Adipocyte (in vitro differentiated cells): ENCODE measurements around the gene GBE1.

Experiments
- DNase-seq: peaks from one replicate; pipeline ENCODE4 v3.0.0-alpha.2; 2015; ENCODE audit warnings: low read depth
- H3K27me3 ChIP-seq: replicated peaks from 2 replicates; pipeline ENCODE4 v1.7.0; 2013; ENCODE audit warnings: mild to moderate bottlenecking, low read length, moderate library complexity; ENCODE audit not compliant: control insufficient read depth, insufficient read depth
- H3K36me3 ChIP-seq: 2 replicates; pipeline ENCODE4 v1.7.0; 2013; ENCODE audit warnings: low read length, mild to moderate bottlenecking, moderate library complexity; ENCODE audit not compliant: control insufficient read depth, insufficient read depth, severe bottlenecking
- H3K4me1 ChIP-seq: 2 replicates; pipeline ENCODE4 v1.7.0; 2013; ENCODE audit warnings: mild to moderate bottlenecking, low read length, moderate library complexity; ENCODE audit not compliant: control insufficient read depth, insufficient read depth
- H3K4me3 ChIP-seq: 2 replicates; pipeline ENCODE4 v1.7.0; 2013; ENCODE audit warnings: mild to moderate bottlenecking, low read length, moderate library complexity
- H3K9ac ChIP-seq: 2 replicates; pipeline ENCODE4 v1.7.0; 2013; ENCODE audit warnings: mild to moderate bottlenecking, low read length, moderate library complexity
- H3K9me3 ChIP-seq: 2 replicates; pipeline ENCODE4 v1.7.0; 2013; ENCODE audit warnings: mild to moderate bottlenecking, low read length, moderate library complexity; ENCODE audit not compliant: control insufficient read depth

Gene GBE1

DNA sequence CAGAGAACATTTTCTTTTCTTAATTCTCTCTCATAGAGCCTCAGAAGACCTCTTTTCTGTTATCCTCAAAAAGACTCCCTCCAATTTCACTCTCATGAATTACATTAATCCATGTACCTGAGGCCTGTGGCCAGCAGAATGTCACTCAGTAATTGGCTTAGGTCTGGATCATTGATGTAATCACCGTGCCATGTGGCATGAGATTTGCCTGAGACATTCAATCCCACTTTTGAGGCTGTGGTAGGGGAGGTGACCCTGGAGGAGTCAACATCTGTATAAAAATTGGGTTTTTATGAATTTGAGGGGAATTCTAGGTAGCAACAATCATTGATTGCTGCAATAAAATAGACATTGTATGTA lies 295.3 kb downstream of the GBE1 start:
- no peak for DNase-seq
- Histone ChIP-seq H3K4me1 (peaks cover 6% of the 10 kb centered on the region), H3K9ac (no peak overlapping the region), H3K36me3 (no peaks in the 10 kb centered on the region), H3K9me3 (no peaks in the 10 kb centered on the region), H3K27me3 (no peaks in the 10 kb centered on the region), H3K4me3 (no peak overlapping the region)

DNA sequence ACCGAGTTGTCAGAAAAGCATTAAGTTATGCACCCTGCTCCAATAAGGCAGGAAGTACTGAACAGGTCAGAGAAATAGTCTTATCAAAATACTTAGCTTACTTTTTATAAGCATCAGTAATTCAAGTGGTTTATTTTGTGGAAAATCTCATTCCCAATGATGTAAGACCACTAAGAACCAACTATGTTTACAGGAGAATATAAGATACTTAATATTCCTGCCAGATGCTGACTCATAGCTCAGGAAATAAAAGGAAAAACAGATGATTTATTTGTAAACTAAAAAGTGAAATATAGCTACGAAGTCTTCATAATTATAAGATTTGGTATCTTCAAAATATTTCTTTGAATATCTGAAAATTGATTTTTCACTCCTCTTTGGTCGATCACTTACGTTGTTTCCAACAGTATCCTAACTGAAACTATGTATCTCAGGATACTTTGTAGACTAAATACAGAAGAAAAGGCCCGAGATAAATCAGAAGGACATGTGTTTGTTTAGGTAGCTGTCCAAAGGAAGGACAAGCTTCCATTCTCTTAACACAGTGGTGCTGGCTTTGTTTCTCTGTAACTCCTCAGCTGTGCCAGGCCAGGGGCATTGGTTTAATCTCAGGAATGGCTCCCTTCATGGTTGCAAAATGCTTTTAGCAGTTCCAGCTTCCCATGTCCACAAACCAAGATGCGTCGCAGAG lies 295.8 kb downstream of the GBE1 start:
- no peaks in the 10 kb centered on the region for H3K9me3 ChIP-seq
- H3K4me3 ChIP-seq = no peak overlapping the region
- H3K9ac ChIP-seq = no peak overlapping the region
- no peaks in the 10 kb centered on the region for H3K27me3 ChIP-seq
- H3K36me3 ChIP-seq = no peaks in the 10 kb centered on the region
- H3K4me1 ChIP-seq = peaks cover 6% of the 10 kb centered on the region
- peak; percentile 28 for DNase-seq

DNA sequence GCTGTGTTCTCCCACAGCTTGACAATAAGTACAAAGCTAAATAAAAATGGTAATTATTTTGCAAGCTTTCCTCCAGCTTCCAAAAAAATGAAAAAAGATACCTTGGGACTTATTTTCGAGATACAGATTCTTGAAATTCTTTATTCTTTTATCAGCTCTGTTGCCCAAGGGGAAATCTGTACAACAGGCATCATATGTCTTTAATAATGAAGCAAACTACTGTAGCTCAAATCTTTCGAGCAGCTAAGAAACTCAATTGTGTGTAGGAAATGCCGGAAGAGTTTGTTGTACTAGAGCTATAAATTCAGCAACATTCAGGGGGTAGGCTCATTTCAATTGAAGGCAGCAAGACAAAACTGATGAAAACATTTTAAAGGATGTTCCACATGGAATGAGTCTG lies 297.7 kb downstream of the GBE1 start:
- peak; percentile 62 for DNase-seq
- Histone ChIP-seq H3K4me3 (no peak overlapping the region), H3K4me1 (peaks cover 6% of the 10 kb centered on the region), H3K9ac (no peak overlapping the region), H3K9me3 (no peaks in the 10 kb centered on the region), H3K27me3 (no peaks in the 10 kb centered on the region), H3K36me3 (no peaks in the 10 kb centered on the region)

DNA sequence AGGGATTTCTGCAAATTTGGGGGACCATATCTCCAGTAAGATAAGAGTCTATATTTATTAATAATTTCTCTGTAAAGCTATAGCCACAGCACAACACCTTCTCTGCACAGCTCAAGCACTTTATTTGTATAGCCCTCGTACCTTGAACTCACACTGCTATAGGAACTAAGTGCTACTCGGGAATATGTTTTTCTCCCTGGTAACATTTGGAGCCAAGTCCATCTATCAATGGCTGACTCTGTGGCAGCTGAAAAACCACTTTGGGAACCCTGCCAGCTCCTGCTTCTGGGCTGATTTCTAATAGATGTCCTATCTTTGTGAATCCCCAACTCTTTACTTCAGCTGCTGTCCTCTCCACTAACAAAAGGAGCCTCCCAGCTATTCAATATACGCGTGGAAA lies 298.5 kb downstream of the GBE1 start:
- no peak overlapping the region for H3K4me3 ChIP-seq
- no peaks in the 10 kb centered on the region for H3K36me3 ChIP-seq
- H3K9me3 ChIP-seq = no peaks in the 10 kb centered on the region
- H3K4me1 ChIP-seq = peaks cover 6% of the 10 kb centered on the region
- no peak overlapping the region for H3K9ac ChIP-seq
- H3K27me3 ChIP-seq = no peaks in the 10 kb centered on the region
- no peak for DNase-seq

DNA sequence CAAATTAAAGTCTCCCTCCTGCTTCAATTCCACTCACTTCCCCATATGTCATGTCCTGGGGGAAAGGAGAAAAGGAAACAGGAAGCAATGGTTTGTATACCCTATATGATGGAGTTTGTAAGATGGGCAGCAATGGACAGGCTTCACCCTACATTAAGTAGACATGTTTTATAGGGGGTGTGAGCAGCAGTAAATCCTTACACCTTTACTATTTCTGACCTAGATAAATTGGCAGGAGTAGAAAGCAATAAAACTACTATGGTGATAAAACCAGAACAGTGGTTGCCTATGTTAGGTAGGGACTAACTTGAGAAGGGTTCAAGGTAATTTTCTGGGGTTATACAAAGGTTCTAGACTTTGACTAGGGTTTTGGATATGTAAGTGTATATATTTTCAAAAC lies 301.7 kb downstream of the GBE1 start:
- H3K9ac ChIP-seq = no peak overlapping the region

DNA sequence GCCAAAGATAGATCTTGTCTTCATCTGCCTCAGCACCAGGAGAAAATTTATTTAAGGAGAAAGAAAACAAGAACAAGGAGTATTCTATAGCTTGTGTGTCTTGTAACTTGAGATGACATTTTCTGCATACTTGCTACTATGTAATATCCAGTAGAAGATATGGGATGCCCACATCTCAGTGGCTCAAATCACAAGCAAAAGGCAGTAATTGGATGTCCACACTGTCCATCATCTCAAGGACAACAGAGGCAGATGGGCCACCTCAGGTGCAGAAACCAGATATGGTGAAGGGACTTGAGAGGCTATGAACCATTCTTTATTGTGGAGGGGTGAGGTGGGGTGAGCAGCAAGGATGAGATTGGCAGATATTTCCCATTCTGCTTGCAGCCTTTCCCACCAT lies 309.0 kb downstream of the GBE1 start:
- Histone ChIP-seq H3K36me3 (no peaks in the 10 kb centered on the region), H3K4me3 (no peak overlapping the region), H3K9me3 (no peaks in the 10 kb centered on the region), H3K4me1 (peaks cover 42% of the 10 kb centered on the region), H3K27me3 (no peaks in the 10 kb centered on the region), H3K9ac (no peak overlapping the region)
- peak; percentile 41 for DNase-seq

More for the DNA sequence above, 301.7 kb downstream of the GBE1 start:
- Histone ChIP-seq H3K27me3 (no peaks in the 10 kb centered on the region), H3K36me3 (no peaks in the 10 kb centered on the region), H3K4me3 (no peak overlapping the region), H3K4me1 (peaks cover 6% of the 10 kb centered on the region), H3K9me3 (no peaks in the 10 kb centered on the region)
- DNase-seq = no peak

DNA sequence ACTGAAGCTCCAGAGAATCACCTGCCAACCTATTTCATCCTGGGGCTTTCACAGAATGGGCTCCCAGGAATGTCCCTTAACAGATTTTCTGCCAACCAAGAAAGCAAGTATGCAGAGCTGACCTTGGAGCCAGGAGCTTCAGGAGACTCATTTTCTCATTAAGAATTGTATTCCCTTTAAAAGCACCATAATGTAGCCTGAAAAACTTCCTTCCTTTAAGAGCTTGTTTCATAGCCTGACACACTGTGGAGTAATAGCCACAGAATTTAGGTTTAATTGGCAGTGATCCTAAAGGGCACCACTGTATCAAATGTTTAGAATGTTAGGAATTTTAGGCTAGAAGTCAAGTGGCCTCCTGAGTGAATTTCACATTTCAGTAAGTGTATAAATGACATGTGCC lies 309.8 kb downstream of the GBE1 start:
- no peaks in the 10 kb centered on the region for H3K9me3 ChIP-seq
- H3K9ac ChIP-seq = peak overlapping the region; percentile 34
- H3K36me3 ChIP-seq = no peaks in the 10 kb centered on the region
- peaks cover 50% of the 10 kb centered on the region for H3K4me1 ChIP-seq
- no peaks in the 10 kb centered on the region for H3K27me3 ChIP-seq
- H3K4me3 ChIP-seq = peak overlapping the region; percentile 53
- DNase-seq = peak; percentile 66

DNA sequence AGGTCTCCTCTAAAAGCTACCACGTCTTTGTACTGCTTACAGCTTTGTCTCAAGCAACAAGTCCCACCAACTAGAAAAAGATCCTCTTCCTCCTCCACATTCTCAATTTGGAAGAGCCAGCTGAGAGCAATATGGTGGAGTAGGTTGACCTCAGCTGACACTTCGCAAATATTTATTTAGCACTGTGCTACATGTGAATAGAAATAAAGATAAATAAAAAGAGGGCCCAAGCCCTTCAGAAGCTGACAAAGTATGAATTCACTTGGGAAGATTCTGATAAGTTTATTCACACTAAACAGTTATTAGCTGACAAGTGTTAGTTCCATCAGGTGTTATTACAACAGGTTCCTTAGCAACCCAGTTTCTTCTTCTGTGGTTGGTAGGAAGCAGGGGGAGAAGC lies 310.3 kb downstream of the GBE1 start:
- DNase-seq = no peak

DNA sequence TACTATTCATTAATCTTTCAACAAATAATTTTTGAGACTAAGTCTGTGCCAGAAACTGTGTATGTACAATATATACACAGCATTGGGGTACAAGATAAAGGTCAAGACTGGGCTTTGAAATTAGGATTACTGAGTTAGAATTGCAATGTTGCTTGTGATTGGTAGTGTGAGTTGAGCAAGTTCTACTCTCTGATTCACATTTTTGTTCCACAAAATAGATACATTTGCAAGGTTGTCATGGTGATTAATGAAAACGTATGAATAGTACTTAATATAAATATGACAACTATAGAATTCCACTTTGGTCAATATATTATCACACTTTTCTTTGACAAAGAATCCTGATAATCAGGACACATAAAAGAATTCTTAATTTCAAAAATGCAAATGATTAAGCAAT lies 314.6 kb downstream of the GBE1 start:
- no peaks in the 10 kb centered on the region for H3K36me3 ChIP-seq
- H3K9ac ChIP-seq = no peak overlapping the region
- H3K9me3 ChIP-seq = no peaks in the 10 kb centered on the region
- H3K4me1 ChIP-seq = peaks cover 73% of the 10 kb centered on the region
- DNase-seq = no peak
- H3K4me3 ChIP-seq = no peak overlapping the region
- H3K27me3 ChIP-seq = no peaks in the 10 kb centered on the region

More for the DNA sequence above, 310.3 kb downstream of the GBE1 start:
- peaks cover 54% of the 10 kb centered on the region for H3K4me1 ChIP-seq
- peak overlapping the region; percentile 53 for H3K4me3 ChIP-seq
- H3K9me3 ChIP-seq = no peaks in the 10 kb centered on the region
- peak overlapping the region; percentile 34 for H3K9ac ChIP-seq
- no peaks in the 10 kb centered on the region for H3K36me3 ChIP-seq
- no peaks in the 10 kb centered on the region for H3K27me3 ChIP-seq

DNA sequence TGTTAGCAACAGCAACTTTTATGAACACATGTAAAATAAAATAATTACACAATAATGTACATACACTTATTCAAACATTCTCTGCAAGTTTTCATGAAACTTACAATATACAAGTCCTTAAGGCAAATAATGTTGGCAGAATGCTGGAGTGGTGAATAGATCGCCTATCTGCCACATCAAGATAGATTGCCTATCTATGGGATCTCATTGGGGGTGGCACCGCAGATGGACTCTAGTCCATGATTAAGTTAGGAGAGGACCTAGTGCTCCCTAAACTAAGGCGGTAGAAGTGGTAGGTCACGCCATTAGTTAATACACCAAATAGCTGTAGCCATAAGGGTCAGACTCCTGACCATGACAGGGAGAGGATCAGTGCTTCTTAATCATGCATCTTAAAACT lies 315.7 kb downstream of the GBE1 start:
- Histone ChIP-seq H3K9me3 (no peaks in the 10 kb centered on the region), H3K27me3 (no peaks in the 10 kb centered on the region), H3K9ac (no peak overlapping the region), H3K4me3 (no peak overlapping the region), H3K36me3 (no peaks in the 10 kb centered on the region), H3K4me1 (peaks cover 62% of the 10 kb centered on the region)
- no peak for DNase-seq

DNA sequence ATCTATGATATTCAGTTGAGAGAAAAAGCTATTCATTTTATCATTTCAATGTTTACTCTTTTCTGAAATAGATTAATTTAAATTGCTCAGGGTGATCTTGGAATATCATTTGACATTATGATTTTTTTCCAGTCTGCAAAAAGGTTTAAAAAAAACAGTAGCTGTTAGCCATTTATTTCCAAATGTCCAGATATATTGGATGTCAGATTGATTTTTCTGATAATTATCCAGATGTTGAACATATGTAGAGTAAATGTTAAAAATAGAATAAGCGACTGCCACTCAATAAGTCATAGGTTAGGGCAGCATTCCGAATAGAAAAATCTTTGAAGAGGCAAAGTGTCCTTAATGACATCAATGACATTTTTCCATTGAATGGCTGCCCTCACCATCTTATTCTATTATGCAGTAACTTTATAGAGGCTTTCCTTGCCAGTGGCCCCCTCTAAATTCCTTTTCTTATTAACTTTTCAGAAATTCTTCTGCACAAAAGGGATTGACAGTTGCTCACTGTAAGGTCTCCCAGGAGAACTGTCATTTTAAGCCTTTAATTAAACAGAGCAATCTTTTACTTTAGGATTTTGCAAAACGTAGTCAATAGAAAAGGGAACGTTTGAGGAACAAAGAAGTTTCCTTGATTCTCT lies 316.5 kb downstream of the GBE1 start:
- DNase-seq = no peak
- Histone ChIP-seq H3K36me3 (no peaks in the 10 kb centered on the region), H3K4me3 (peak overlapping the region; percentile 56), H3K9me3 (no peaks in the 10 kb centered on the region), H3K27me3 (no peaks in the 10 kb centered on the region), H3K9ac (no peak overlapping the region), H3K4me1 (peaks cover 61% of the 10 kb centered on the region)

DNA sequence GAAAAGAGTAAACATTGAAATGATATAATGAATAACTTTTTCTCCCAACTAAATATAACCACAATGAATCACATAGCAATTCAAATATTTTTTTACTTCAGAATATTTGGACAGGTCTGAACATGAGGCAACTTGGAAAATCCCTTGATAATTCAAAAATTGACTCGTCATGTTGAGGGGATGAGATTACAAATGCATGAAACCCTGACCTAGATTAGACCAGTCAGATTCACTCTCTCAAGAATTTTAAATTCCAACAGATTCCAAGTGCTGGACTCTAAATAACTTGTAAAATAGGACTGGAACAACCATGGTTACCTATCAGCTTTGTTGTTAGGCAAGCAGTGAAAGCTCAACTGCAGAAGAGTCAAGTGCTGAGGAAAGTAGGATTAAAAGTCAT lies 317.5 kb downstream of the GBE1 start:
- Histone ChIP-seq H3K9ac (peak overlapping the region; percentile 44), H3K9me3 (no peaks in the 10 kb centered on the region), H3K36me3 (no peaks in the 10 kb centered on the region), H3K4me3 (peak overlapping the region; percentile 56), H3K27me3 (no peaks in the 10 kb centered on the region), H3K4me1 (peaks cover 52% of the 10 kb centered on the region)
- peak; percentile 85 for DNase-seq
